HepG2 (cell line): Measurements from ENCODE around the gene RNU7-1. TPM values are rescaled to one million over a fixed set of nuclear protein-coding genes. Genes with fewer than 3 reads are reported as not detected.

Source experiments
- BHLHE40 ChIP-seq: IDR thresholded peaks from 2 replicates; pipeline ENCODE4 v1.6.1; 2011; ENCODE audit warnings: low read length, improper control_type of control experiment
- CBX2 ChIP-seq, 2 experiments: fragments of 200-600 bp in 1 of 2; sonication (generic); formaldehyde crosslinking in 1 of 2; IDR thresholded peaks; 2 replicates each; pipeline versions ENCODE4 v1.7.0 to v1.8.1; 2018 to 2022; ENCODE audit warnings: low read depth in 2 of 2, low read length in 1 of 2, mild to moderate bottlenecking in 1 of 2, missing genetic modification reagents in 1 of 2
- CREM ChIP-seq, 2 experiments: sonication (generic) in 1 of 2; formaldehyde crosslinking in 1 of 2; IDR thresholded peaks; 2 replicates each; pipeline versions ENCODE4 v1.4.0 to v1.6.1; 2016 to 2020; ENCODE audit warnings: antibody characterized with exemption in 1 of 2, mild to moderate bottlenecking in 1 of 2, missing genetic modification reagents in 1 of 2
- FOSL2 ChIP-seq: sonication (generic); formaldehyde crosslinking; IDR thresholded peaks from 2 replicates; pipeline ENCODE4 v1.4.0; 2020; ENCODE audit warnings: missing genetic modification reagents
- GABPA ChIP-seq, 2 experiments: IDR thresholded peaks; 2 replicates each; pipeline ENCODE4 v1.6.1; 2011 to 2016; ENCODE audit warnings: low read depth in 2 of 2, low read length in 1 of 2, missing biosample characterization in 1 of 2, missing genetic modification characterization in 1 of 2
- HHEX ChIP-seq: IDR thresholded peaks from 2 replicates; pipeline ENCODE4 v1.6.1; 2016; ENCODE audit warnings: control low read depth
- JUNB ChIP-seq: sonication (generic); formaldehyde crosslinking; IDR thresholded peaks from 2 replicates; pipeline ENCODE4 v1.8.0; 2022; ENCODE audit warnings: missing genetic modification reagents, mild to moderate bottlenecking, borderline replicate concordance
- KLF9 ChIP-seq: IDR thresholded peaks from 2 replicates; pipeline ENCODE4 v1.6.1; 2016; ENCODE audit warnings: low read depth
- NCOA1 ChIP-seq: sonication (generic); formaldehyde crosslinking; IDR thresholded peaks from 2 replicates; pipeline ENCODE4 v1.9.0; 2021; ENCODE audit warnings: missing genetic modification reagents
- NRL ChIP-seq: sonication (generic); formaldehyde crosslinking; IDR thresholded peaks from 2 replicates; pipeline ENCODE4 v1.5.0; 2020; ENCODE audit warnings: missing genetic modification reagents, mild to moderate bottlenecking, moderate library complexity, borderline replicate concordance
- RAD51 ChIP-seq: fragments of 450-650 bp; IDR thresholded peaks from 2 replicates; pipeline ENCODE4 v1.6.1; 2016; ENCODE audit warnings: borderline replicate concordance
- RNF2 ChIP-seq: fragments of 450-650 bp; conservative IDR thresholded peaks from 2 replicates; pipeline ENCODE4 v1.6.1; 2016; ENCODE audit warnings: low read depth
- SIN3B ChIP-seq: fragments of 150-350 bp; IDR thresholded peaks from 2 replicates; pipeline ENCODE4 v1.6.1; 2014; ENCODE audit warnings: low read length
- SRSF1 ChIP-seq: fragments of 200-400 bp; formaldehyde crosslinking; optimal IDR thresholded peaks from 2 replicates; pipeline ENCODE3; 2017; ENCODE audit warnings: mild to moderate bottlenecking, low read depth, low read length, moderate library complexity
- TFE3 ChIP-seq: IDR thresholded peaks from 2 replicates; pipeline ENCODE4 v1.6.1; 2016
- ZFP36 ChIP-seq: fragments of 150-350 bp; IDR thresholded peaks from 2 replicates; pipeline ENCODE4 v1.6.1; 2018; ENCODE audit warnings: borderline replicate concordance, low read length, low read depth; ENCODE audit not compliant: partially characterized antibody
- ZKSCAN8 ChIP-seq: IDR thresholded peaks from 2 replicates; pipeline ENCODE4 v1.6.1; 2016; ENCODE audit warnings: borderline replicate concordance, missing genetic modification reagents, missing compliant biosample characterization
- ZNF530 ChIP-seq: sonication (generic); formaldehyde crosslinking; IDR thresholded peaks from 2 replicates; pipeline ENCODE4 v1.5.0; 2020; ENCODE audit warnings: low read depth, mild to moderate bottlenecking, missing genetic modification reagents
- ZNF562 ChIP-seq: sonication (generic); formaldehyde crosslinking; IDR thresholded peaks from 2 replicates; pipeline ENCODE4 v1.8.0; 2022; ENCODE audit warnings: missing genetic modification reagents, borderline replicate concordance
- ZZZ3 ChIP-seq: sonication (generic); formaldehyde crosslinking; IDR thresholded peaks from 2 replicates; pipeline ENCODE4 v1.4.0; 2020; ENCODE audit warnings: missing genetic modification reagents, mild to moderate bottlenecking, borderline replicate concordance
- polyA plus RNA-seq, 8 experiments: library from polyadenylated mRNA; depleted of rRNA in 3 of 8; stranded (reverse) in 7 of 8; unstranded in 1 of 8; fragments of >200 nt; fragmentation: Illumina TruSeq in 4 of 8; extraction: Trizol in 4 of 8; gene quantifications; 2 replicates each; pipeline versions ENCODE4 v1.2.1 to v1.2.3, GENCODE V29; 2011 to 2016; ENCODE audit warnings: low read depth in 4 of 8, missing spikeins in 1 of 8, mixed read lengths in 1 of 8; ENCODE audit not compliant: insufficient read depth in 1 of 8
- total RNA-seq, 5 experiments: library from RNA; depleted of rRNA; stranded (reverse); fragments of >200 nt; fragmentation: Illumina TruSeq; extraction: Trizol; gene quantifications; 2 replicates each; pipeline ENCODE4 v1.2.3, GENCODE V29; 2016; ENCODE audit warnings: low read depth in 1 of 5
- TF ChIP-seq, protein P1 (sequence below): sonication (generic); formaldehyde crosslinking; IDR thresholded peaks from 2 replicates; pipeline ENCODE4 v1.9.0; 2021; ENCODE audit warnings: missing genetic modification reagents, borderline replicate concordance
- TF ChIP-seq, protein P2 (sequence below): sonication (generic); formaldehyde crosslinking; IDR thresholded peaks from 2 replicates; pipeline ENCODE4 v1.5.0; 2020; ENCODE audit warnings: mild to moderate bottlenecking, missing genetic modification reagents, borderline replicate concordance

RNU7-1 gene
- total and polyA plus RNA-seq, 2 of the 13 experiments (the other 11 are each of a cell fraction or from before 2014, with no cell fraction given), result not detected

GRCh38 chr12:6937481-6938352 is 5.9 kb upstream of the RNU7-1 start (continued):
- TF ChIP-seq SIN3B, result peak; percentile 27; the same call in 1 of the 2 replicates
- TF ChIP-seq TFE3 (CRISPR knock-in tag), result peak; percentile 73; the same call in 1 of the 2 replicates
- no peak for TF ChIP-seq GABPA (IDR thresholded peaks at IDR 0.05; ENCODE audit: low read depth, low read length)
- peak; percentile 92 for TF ChIP-seq GABPA (CRISPR knock-in tag; IDR thresholded peaks at IDR 0.05; ENCODE audit: low read depth)
- peak; percentile 94 for TF ChIP-seq CREM (IDR thresholded peaks at IDR 0.05)
- TF ChIP-seq CREM (CRISPR knock-in tag; IDR thresholded peaks at IDR 0.05), result no peak
- no peak for TF ChIP-seq RAD51
- peak; percentile 82; the same call in 1 of the 2 replicates for TF ChIP-seq RNF2
- TF ChIP-seq NRL (CRISPR knock-in tag), result peak; percentile 94
- 0 out of 2 replicates have a peak, but pooled peaks have one; percentile 77 for TF ChIP-seq KLF9
- TF ChIP-seq SRSF1, result peak; percentile 66
- TF ChIP-seq ZZZ3 (CRISPR knock-in tag), result no peak
- TF ChIP-seq NCOA1 (CRISPR knock-in tag), result no peak
- TF ChIP-seq JUNB (CRISPR knock-in tag), result no peak
- TF ChIP-seq ZNF530 (CRISPR knock-in tag), result no peak
- TF ChIP-seq, protein P1, sequence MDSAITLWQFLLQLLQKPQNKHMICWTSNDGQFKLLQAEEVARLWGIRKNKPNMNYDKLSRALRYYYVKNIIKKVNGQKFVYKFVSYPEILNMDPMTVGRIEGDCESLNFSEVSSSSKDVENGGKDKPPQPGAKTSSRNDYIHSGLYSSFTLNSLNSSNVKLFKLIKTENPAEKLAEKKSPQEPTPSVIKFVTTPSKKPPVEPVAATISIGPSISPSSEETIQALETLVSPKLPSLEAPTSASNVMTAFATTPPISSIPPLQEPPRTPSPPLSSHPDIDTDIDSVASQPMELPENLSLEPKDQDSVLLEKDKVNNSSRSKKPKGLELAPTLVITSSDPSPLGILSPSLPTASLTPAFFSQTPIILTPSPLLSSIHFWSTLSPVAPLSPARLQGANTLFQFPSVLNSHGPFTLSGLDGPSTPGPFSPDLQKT, result no peak
- no peak for TF ChIP-seq ZFP36
- no peak for TF ChIP-seq HHEX (CRISPR knock-in tag)
- no peak for TF ChIP-seq ZNF562 (CRISPR knock-in tag)
- no peak for TF ChIP-seq CBX2 (IDR thresholded peaks at IDR 0.05; ENCODE audit: low read depth, low read length)
- 0 out of 2 replicates have a peak, but pooled peaks have one; percentile 72 for TF ChIP-seq CBX2 (CRISPR knock-in tag; IDR thresholded peaks at IDR 0.05; ENCODE audit: low read depth)
- TF ChIP-seq, protein P2, sequence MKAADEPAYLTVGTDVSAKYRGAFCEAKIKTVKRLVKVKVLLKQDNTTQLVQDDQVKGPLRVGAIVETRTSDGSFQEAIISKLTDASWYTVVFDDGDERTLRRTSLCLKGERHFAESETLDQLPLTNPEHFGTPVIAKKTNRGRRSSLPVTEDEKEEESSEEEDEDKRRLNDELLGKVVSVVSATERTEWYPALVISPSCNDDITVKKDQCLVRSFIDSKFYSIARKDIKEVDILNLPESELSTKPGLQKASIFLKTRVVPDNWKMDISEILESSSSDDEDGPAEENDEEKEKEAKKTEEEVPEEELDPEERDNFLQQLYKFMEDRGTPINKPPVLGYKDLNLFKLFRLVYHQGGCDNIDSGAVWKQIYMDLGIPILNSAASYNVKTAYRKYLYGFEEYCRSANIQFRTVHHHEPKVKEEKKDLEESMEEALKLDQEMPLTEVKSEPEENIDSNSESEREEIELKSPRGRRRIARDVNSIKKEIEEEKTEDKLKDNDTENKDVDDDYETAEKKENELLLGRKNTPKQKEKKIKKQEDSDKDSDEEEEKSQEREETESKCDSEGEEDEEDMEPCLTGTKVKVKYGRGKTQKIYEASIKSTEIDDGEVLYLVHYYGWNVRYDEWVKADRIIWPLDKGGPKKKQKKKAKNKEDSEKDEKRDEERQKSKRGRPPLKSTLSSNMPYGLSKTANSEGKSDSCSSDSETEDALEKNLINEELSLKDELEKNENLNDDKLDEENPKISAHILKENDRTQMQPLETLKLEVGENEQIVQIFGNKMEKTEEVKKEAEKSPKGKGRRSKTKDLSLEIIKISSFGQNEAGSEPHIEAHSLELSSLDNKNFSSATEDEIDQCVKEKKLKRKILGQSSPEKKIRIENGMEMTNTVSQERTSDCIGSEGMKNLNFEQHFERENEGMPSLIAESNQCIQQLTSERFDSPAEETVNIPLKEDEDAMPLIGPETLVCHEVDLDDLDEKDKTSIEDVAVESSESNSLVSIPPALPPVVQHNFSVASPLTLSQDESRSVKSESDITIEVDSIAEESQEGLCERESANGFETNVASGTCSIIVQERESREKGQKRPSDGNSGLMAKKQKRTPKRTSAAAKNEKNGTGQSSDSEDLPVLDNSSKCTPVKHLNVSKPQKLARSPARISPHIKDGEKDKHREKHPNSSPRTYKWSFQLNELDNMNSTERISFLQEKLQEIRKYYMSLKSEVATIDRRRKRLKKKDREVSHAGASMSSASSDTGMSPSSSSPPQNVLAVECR, result peak; percentile 90
- 0 out of 2 replicates have a peak, but pooled peaks have one; percentile 23 for TF ChIP-seq BHLHE40
- TF ChIP-seq FOSL2 (CRISPR knock-in tag), result peak; percentile 71; the same call in 1 of the 2 replicates
- peak; percentile 23; the same call in 1 of the 2 replicates for TF ChIP-seq ZKSCAN8 (CRISPR knock-in tag)
